BLaER1 treated with 17β-estradiol and CSF1 and Interleukin-3, amounts not matched to agents 10 nM and 100 nM (cell line): ENCODE data around the gene HDAC10.
A peak's percentile ranks its signal among the peaks of the same experiment; 100 is the strongest.

Experiments
- H3K27ac ChIP-seq, 11 experiments: shearing (Covaris generic); formaldehyde crosslinking; 2 replicates each; pipeline ENCODE4 v1.8.1; 2022
- H3K27me3 ChIP-seq, 11 experiments: shearing (Covaris generic); formaldehyde crosslinking; 2 replicates each; pipeline ENCODE4 v1.8.1; 2022
- H3K36me3 ChIP-seq, 11 experiments: shearing (Covaris generic); formaldehyde crosslinking; 2 replicates each; pipeline ENCODE4 v1.8.1; 2022
- H3K4me1 ChIP-seq, 10 experiments: shearing (Covaris generic); formaldehyde crosslinking; 2 replicates each; pipeline ENCODE4 v1.8.1; 2022
- H3K4me2 ChIP-seq, 11 experiments: shearing (Covaris generic); formaldehyde crosslinking; 2 replicates each; pipeline ENCODE4 v1.8.1; 2022
- H3K4me3 ChIP-seq, 10 experiments: shearing (Covaris generic); formaldehyde crosslinking; 2 replicates each; pipeline ENCODE4 v1.8.1; 2022
- H3K9ac ChIP-seq, 11 experiments: shearing (Covaris generic); formaldehyde crosslinking; 2 replicates each; pipeline ENCODE4 v1.8.1; 2022
- H3K9me3 ChIP-seq, 11 experiments: shearing (Covaris generic); formaldehyde crosslinking; replicated peaks in 1 of 11; 2 replicates each; pipeline ENCODE4 v1.8.1; 2022
- H4K20me1 ChIP-seq, 11 experiments: shearing (Covaris generic); formaldehyde crosslinking; 2 replicates each; pipeline ENCODE4 v1.8.1; 2022
- Cebpa-rat ChIP-seq, 11 experiments: shearing (Covaris generic); IDR thresholded peaks; 2 replicates each; pipeline ENCODE4 v1.8.1; 2022

The HDAC10 gene

DNA sequence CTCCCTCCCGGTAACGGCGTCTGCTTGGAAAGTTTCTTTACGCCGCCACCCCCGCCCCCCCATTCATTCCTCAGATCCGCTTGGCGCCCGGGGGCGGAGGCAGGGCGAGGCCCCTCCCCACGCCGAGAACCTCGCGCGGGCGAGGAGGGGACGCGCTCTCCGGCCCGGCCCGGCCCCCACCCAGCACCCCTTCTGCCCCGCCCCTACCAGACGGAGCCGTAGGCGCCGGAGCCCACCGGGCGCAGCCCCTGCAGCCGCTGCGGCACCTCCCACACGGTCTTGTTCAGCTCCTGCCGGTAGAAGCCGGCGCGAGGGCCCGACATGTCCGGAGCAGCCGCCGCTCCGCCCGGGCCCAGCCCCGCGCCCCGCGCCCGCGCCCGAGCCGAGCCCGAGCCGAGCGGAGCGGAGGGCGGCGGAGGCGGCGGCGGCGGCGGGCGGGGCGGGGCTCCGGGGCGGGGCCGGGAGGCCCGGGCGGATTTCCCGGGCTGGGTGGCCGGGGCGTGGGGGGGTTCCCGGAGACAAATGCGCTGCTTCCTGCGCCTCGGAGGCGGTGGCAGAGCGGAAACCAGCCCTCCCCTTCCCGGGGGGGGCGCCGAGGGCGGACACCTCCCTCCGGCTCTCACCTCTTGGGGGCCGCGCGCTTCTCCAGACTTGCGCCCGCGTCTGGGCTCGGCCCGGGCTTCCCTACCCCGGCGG lies 19.1 kb upstream of the HDAC10 start, which contains the start of gene MAPK11:
Gene MAPK11 (minus strand): TSS at position 411 of the 696 bp plus-strand sequence. CDS start 88 bp downstream, at position 323.
- Histone ChIP-seq H3K27ac (peak within 1 kb of the TSS in 9 of 11 experiments; percentile 49 to 72 (median 61); a peak in 17 of 22 replicates), H3K9me3 (peaks cover 0 to 8% (median 0%) of the 10 kb centered on the region in 11 experiments; a peak in 3 of 22 replicates), H3K27me3 (peaks cover 0 to 10% (median 6%) of the 10 kb centered on the region in 11 experiments; a peak in 7 of 22 replicates), H3K9ac (peak within 1 kb of the TSS; percentile 59 to 80 (median 75); a peak in 21 of 22 replicates), H3K4me1 (peaks cover 36 to 65% (median 58%) of the 10 kb centered on the region in 10 experiments), H3K4me2 (peak within 1 kb of the TSS; percentile 91 to 100 (median 100)), H3K4me3 (peak within 1 kb of the TSS; percentile 55 to 73 (median 64)), H3K36me3 (peaks cover 3 to 17% (median 9%) of the 10 kb centered on the region in 11 experiments), H4K20me1 (peaks cover 16 to 55% (median 32%) of the 10 kb centered on the region in 11 experiments)
- TF ChIP-seq Cebpa-rat (IDR thresholded peaks at IDR 0.05): no peak

DNA sequence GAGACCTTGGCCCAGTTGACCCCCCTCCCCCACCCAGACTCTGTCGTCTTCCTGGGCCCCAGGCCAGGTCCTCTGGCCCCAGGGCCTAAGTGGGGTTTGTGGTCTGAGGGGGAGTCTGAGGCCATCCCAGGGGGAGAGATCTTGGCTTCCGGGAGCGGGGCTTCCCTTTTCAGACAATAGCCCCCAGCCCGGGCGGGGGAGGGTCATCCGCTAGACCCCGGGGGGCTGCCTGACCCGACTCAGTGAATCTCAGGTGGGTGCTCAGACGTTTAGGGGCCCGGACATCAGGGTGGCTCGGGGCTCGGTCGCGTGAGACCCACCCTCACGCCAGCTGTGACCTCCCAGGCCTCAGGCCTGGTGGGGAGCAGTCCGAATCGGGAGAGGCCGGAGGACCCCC lies 18.5 kb upstream of the HDAC10 start:
- H3K4me1 ChIP-seq: peaks cover 32 to 67% (median 60%) of the 10 kb centered on the region in 10 experiments
- H3K36me3 ChIP-seq: peaks cover 0 to 19% (median 7%) of the 10 kb centered on the region in 11 experiments; a peak in 12 of 22 replicates
- no peak for TF ChIP-seq Cebpa-rat (IDR thresholded peaks at IDR 0.05)
- peak overlapping the region in 9 of 11 experiments; percentile 49 to 72 (median 61); a peak in 17 of 22 replicates for H3K27ac ChIP-seq
- H3K9me3 ChIP-seq: peaks cover 0 to 8% (median 0%) of the 10 kb centered on the region in 11 experiments; a peak in 3 of 22 replicates
- peaks cover 12 to 50% (median 29%) of the 10 kb centered on the region in 11 experiments; a peak in 18 of 22 replicates for H4K20me1 ChIP-seq
- H3K9ac ChIP-seq: peak overlapping the region; percentile 59 to 80 (median 75); a peak in 21 of 22 replicates
- peak overlapping the region; percentile 91 to 100 (median 100) for H3K4me2 ChIP-seq
- H3K4me3 ChIP-seq: peak overlapping the region; percentile 55 to 73 (median 64)
- H3K27me3 ChIP-seq: peaks cover 0 to 10% (median 6%) of the 10 kb centered on the region in 11 experiments; a peak in 7 of 22 replicates

DNA sequence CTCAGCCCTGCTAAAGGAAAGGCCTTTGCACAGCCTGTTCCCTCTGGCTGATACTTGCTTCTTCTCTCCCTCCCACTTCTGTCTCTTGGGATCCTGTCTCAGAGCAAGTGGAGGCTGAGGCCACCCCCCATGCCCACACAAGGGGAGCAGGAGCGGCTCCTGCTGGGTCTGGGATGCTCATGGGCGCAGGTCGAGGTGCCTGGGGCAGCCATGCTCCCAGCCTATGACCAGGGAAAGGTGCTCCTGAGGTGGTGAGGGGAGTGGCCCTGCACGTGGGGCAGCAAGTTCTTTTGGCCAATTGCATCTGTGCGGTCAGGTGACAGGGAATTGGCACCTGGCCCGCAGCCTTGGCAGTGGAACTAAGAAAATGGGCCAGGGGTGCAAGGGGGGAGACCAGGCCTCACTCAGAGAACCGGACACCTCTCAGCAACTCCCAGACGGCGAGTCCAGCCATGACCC lies 17.6 kb upstream of the HDAC10 start:
- Histone ChIP-seq H4K20me1 (peaks cover 6 to 44% (median 24%) of the 10 kb centered on the region in 11 experiments; a peak in 17 of 22 replicates), H3K27me3 (peaks cover 0 to 10% (median 6%) of the 10 kb centered on the region in 11 experiments; a peak in 7 of 22 replicates), H3K36me3 (peaks cover 0 to 17% (median 7%) of the 10 kb centered on the region in 11 experiments; a peak in 8 of 22 replicates), H3K27ac (peak overlapping the region in 1 of 11 experiments; percentile 70; a peak in 1 of 22 replicates), H3K9ac (peak overlapping the region in 3 of 11 experiments; percentile 71 to 79 (median 78); a peak in 5 of 22 replicates), H3K4me1 (peaks cover 32 to 68% (median 58%) of the 10 kb centered on the region in 10 experiments), H3K4me2 (peak overlapping the region in 10 of 11 experiments; percentile 91 to 100 (median 100); a peak in 20 of 22 replicates), H3K4me3 (peak overlapping the region in 6 of 10 experiments; percentile 55 to 73 (median 66); a peak in 7 of 20 replicates), H3K9me3 (peaks cover 0 to 8% (median 0%) of the 10 kb centered on the region in 11 experiments; a peak in 3 of 22 replicates)
- no peak for TF ChIP-seq Cebpa-rat (IDR thresholded peaks at IDR 0.05)

DNA sequence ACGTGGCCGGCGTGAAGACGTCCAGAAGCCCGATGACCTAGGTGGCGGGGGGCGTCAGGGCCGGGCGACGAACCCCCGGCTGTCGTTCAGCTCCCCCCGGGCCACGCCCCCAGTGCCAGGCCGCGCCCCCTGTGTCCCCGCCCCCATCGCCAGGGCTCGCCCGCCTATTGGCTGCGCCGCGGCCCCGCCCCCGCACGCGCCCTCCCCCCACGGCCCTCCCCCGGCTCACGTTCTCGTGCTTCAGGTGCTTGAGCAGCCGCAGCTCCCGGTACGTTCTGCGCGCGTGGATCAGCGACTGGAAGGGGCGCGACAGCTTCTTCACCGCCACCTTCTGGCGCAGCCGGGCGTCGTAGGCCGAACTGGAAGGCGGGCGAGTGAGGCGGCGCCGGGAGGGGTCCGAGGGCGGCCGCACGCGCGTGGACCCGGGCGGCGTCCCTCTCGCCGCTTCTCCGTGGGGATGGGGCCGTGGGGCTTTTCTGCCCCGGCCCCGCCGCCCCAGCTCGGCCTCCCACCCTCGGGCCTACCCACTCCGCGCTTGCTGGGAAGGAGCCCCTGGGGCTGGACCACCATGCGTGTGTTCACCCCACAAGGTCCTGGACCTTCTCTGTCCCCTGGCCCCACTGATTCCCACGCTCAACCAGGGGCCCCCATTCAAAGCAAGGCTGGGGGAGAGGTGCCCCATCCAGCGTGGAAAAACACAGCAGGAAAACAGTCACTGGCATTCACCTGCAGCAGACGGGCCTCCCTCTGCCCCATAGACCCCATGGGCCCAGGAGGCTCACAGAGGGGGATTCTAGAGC lies 16.7 kb upstream of the HDAC10 start:
- H3K9me3 ChIP-seq: peaks cover 0 to 8% (median 0%) of the 10 kb centered on the region in 11 experiments; a peak in 3 of 22 replicates
- H3K27ac ChIP-seq: no peak overlapping the region

DNA sequence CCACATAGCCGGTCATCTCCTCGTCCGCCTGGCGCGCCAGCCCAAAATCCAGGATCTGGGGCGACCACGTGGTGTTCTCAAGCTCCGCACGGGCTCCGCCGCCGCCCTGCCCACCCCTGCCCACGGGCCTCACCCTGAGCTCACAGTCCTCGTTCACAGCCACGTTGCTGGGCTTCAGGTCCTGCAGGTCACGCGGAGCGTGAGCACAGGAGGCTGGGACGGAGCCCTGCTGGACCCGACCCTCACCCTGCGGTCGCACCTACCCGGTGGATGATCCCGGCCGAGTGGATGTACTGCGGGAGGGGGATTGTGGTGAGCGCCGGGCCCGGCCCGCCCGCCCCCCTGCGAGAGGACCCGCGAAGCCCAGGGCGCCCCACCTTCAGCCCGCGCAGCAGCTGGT lies 15.9 kb upstream of the HDAC10 start:
- H3K4me3 ChIP-seq: no peak overlapping the region
- H3K27ac ChIP-seq: no peak overlapping the region
- H3K9ac ChIP-seq: no peak overlapping the region
- H3K36me3 ChIP-seq: peaks cover 0 to 17% (median 7%) of the 10 kb centered on the region in 11 experiments; a peak in 8 of 22 replicates
- TF ChIP-seq Cebpa-rat (IDR thresholded peaks at IDR 0.05): no peak
- H4K20me1 ChIP-seq: peaks cover 0 to 31% (median 18%) of the 10 kb centered on the region in 11 experiments; a peak in 13 of 22 replicates
- H3K4me2 ChIP-seq: no peak overlapping the region
- H3K27me3 ChIP-seq: peaks cover 0 to 10% (median 6%) of the 10 kb centered on the region in 11 experiments; a peak in 7 of 22 replicates
- peaks cover 38 to 72% (median 65%) of the 10 kb centered on the region in 10 experiments for H3K4me1 ChIP-seq
- H3K9me3 ChIP-seq: peaks cover 0 to 8% (median 0%) of the 10 kb centered on the region in 11 experiments; a peak in 3 of 22 replicates

More for the DNA sequence above, 16.7 kb upstream of the HDAC10 start:
- H3K27me3 ChIP-seq: peaks cover 0 to 10% (median 6%) of the 10 kb centered on the region in 11 experiments; a peak in 7 of 22 replicates
- peaks cover 38 to 72% (median 65%) of the 10 kb centered on the region in 10 experiments for H3K4me1 ChIP-seq
- peak overlapping the region in 6 of 11 experiments; percentile 4 to 100 (median 100); a peak in 4 of 22 replicates for H3K4me2 ChIP-seq
- peaks cover 4 to 39% (median 21%) of the 10 kb centered on the region in 11 experiments; a peak in 17 of 22 replicates for H4K20me1 ChIP-seq
- peaks cover 0 to 17% (median 7%) of the 10 kb centered on the region in 11 experiments; a peak in 8 of 22 replicates for H3K36me3 ChIP-seq
- H3K4me3 ChIP-seq: no peak overlapping the region
- TF ChIP-seq Cebpa-rat (IDR thresholded peaks at IDR 0.05): no peak
- no peak overlapping the region for H3K9ac ChIP-seq

DNA sequence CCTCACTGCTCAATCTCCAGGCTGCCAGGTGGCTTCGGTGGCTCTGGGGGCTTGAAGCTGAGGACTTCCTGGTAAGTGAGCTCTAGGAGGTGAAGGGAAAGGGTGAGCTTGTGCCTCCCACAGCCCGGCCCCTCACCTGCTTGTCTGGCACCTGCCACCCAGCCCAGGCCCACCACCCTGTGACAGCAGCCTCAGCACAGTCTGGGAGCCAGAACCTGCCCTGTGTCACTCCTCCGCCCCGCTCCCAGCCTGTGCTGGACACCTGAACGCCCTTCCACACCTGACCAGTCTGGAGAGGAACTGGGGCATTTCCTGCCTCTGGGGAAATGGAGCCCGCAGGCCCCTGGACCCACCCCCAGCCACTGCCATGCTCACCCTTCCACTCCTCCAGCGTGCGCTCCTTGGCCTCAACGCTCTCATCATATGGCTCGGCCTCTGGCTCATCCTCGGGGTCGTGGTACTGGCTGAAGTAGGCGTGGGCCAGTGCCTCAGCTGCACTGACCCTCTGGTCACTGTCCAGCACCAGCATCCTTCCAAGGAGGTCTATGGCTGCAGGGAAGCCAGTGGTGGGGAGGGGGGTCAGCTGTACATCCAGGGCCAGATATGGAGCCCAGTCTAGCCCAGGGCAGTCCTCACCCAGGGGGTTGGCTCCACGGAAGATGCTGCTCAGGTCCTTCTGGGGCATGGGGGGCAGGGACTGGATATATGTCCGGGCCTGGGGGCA lies 14.0 kb upstream of the HDAC10 start:
- Histone ChIP-seq H3K4me2 (peak overlapping the region in 6 of 11 experiments; percentile 6 to 43 (median 14); a peak in 5 of 22 replicates), H3K4me1 (peaks cover 29 to 66% (median 59%) of the 10 kb centered on the region in 10 experiments), H3K9ac (0 out of 22 replicates have a peak overlapping the region, but pooled peaks of 1 of the 11 experiments have one; percentile 10), H3K27me3 (no peaks in the 10 kb centered on the region), H3K27ac (no peak overlapping the region), H3K4me3 (no peak overlapping the region), H3K36me3 (peaks cover 0 to 17% (median 7%) of the 10 kb centered on the region in 11 experiments; a peak in 8 of 22 replicates), H4K20me1 (peaks cover 0 to 24% (median 13%) of the 10 kb centered on the region in 11 experiments; a peak in 11 of 22 replicates), H3K9me3 (peaks cover 0 to 8% (median 0%) of the 10 kb centered on the region in 11 experiments; a peak in 3 of 22 replicates)
- TF ChIP-seq Cebpa-rat (IDR thresholded peaks at IDR 0.05): no peak

DNA sequence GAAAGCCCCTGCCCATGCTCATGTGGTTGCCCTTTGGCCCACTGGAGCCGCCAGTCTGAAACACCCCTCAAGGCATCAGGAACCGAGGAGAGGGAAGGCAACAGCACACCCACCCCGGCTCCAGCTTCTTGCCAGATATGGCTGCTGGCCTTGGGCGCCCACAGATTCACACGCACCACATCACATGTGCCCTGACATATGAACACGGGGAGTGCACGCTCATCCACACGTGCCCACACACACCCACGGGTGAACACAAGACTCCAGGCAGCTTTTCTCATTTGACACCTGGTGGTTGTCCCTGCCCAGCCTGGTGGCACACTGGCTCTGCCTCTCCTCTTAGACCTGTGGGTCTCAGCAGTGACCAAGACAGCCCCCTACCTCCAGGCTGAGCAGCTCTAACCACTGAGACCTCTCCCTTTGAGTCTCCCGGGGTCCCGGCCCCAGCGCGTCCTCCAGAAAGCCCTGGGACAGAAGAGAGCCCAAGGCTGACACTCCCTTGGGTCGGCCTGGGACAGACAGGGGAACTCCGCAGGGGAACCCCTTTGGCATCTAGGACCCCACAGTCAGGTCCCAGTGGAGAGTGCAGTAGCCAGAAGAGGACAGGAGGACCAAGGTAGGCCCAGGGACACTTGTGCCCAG lies 13.2 kb upstream of the HDAC10 start:
- H3K27ac ChIP-seq: no peak overlapping the region
- no peak overlapping the region for H3K4me3 ChIP-seq
- peaks cover 0 to 8% (median 0%) of the 10 kb centered on the region in 11 experiments; a peak in 3 of 22 replicates for H3K9me3 ChIP-seq
- H3K9ac ChIP-seq: no peak overlapping the region
- H3K27me3 ChIP-seq: no peaks in the 10 kb centered on the region
- H3K4me2 ChIP-seq: 0 out of 22 replicates have a peak overlapping the region, but pooled peaks of 2 of the 11 experiments have one; percentile 7
- H4K20me1 ChIP-seq: peaks cover 2 to 29% (median 14%) of the 10 kb centered on the region in 11 experiments; a peak in 14 of 22 replicates
- peaks cover 30 to 65% (median 57%) of the 10 kb centered on the region in 10 experiments for H3K4me1 ChIP-seq
- no peak for TF ChIP-seq Cebpa-rat (IDR thresholded peaks at IDR 0.05)
- peaks cover 0 to 19% (median 7%) of the 10 kb centered on the region in 11 experiments; a peak in 8 of 22 replicates for H3K36me3 ChIP-seq
